HG03095 (cell line): ENCODE results near the gene KCNG2.

ENCODE experiments used
- ATAC-seq: cut with Tn5 transposase; IDR thresholded peaks from one replicate; pipeline ENCODE4 v1.9.1; 2021; ENCODE audit warnings: moderate library complexity; ENCODE audit not compliant: unreplicated experiment

The KCNG2 gene

GRCh38 chr18:79937103-79937860 lies 139.5 kb downstream of the KCNG2 start:
- no peak for ATAC-seq

- no peak for ATAC-seq
These were observed 140.5 kb downstream of the KCNG2 start for GRCh38 chr18:79938196-79938595.

- ATAC-seq, result no peak
These were observed 141.4 kb downstream of the KCNG2 start for GRCh38 chr18:79939096-79939495.

- ATAC-seq, result no peak
These were observed 142.5 kb downstream of the KCNG2 start for GRCh38 chr18:79940126-79940813.

- ATAC-seq, result no peak
These were observed 143.2 kb downstream of the KCNG2 start for GRCh38 chr18:79940814-79941472.

- no peak for ATAC-seq
These were observed 143.9 kb downstream of the KCNG2 start for GRCh38 chr18:79941473-79942119.

- no peak for ATAC-seq
These were observed 144.5 kb downstream of the KCNG2 start for GRCh38 chr18:79942211-79942610.

- no peak for ATAC-seq
These were observed 145.3 kb downstream of the KCNG2 start for GRCh38 chr18:79942786-79943607.

- no peak for ATAC-seq
These were observed 145.9 kb downstream of the KCNG2 start for GRCh38 chr18:79943608-79944125.

GRCh38 chr18:79944126-79944731 lies 146.5 kb downstream of the KCNG2 start:
- no peak for ATAC-seq

- no peak for ATAC-seq
These were observed 147.0 kb downstream of the KCNG2 start for GRCh38 chr18:79944746-79945117.

GRCh38 chr18:79945118-79946042 lies 147.6 kb downstream of the KCNG2 start:
- no peak for ATAC-seq

GRCh38 chr18:79947054-79947755 lies 149.5 kb downstream of the KCNG2 start:
- no peak for ATAC-seq

GRCh38 chr18:79947881-79948610 lies 150.3 kb downstream of the KCNG2 start:
- ATAC-seq, result no peak

- no peak for ATAC-seq
These were observed 151.1 kb downstream of the KCNG2 start for GRCh38 chr18:79948719-79949411.
